ENCODE measurements around the gene RHOT2. TPM values are rescaled to one million over a fixed set of nuclear protein-coding genes. Genes with fewer than 3 reads are reported as not detected.

RHOT2 gene
- total and polyA plus RNA-seq, 10 of the 15 experiments (the other 5 are each of a cell fraction or from before 2014, with no cell fraction given), result 3.7 to 174 (median 69.8) TPM

GRCh38 chr16:632486-633335 is 35.2 kb upstream of the RHOT2 start:
- Histone ChIP-seq H3K4me3 (no peak overlapping the region), H3K27ac (ENCODE audit: control insufficient read depth, insufficient read depth) (no peak overlapping the region), H3K27me3 (replicated peaks in 1 of 2; ENCODE audit: control insufficient read depth in 2 of 2, insufficient read depth in 2 of 2, low read length in 1 of 2) (no peaks in the 10 kb centered on the region), H3K9ac (ENCODE audit: control insufficient read depth, insufficient read depth, low read length) (no peak overlapping the region), H4K20me1 (ENCODE audit: control insufficient read depth, insufficient read depth) (no peaks in the 10 kb centered on the region), H2AFZ (ENCODE audit: control insufficient read depth, low read depth, low read length) (no peak overlapping the region), H3K4me2 (ENCODE audit: control insufficient read depth, insufficient read depth) (no peak overlapping the region), H3K79me2 (ENCODE audit: control insufficient read depth, insufficient read depth, low read length) (peaks cover 14% of the 10 kb centered on the region), H3K36me3 (ENCODE audit: control insufficient read depth in 2 of 2, insufficient read depth in 2 of 2, low read length in 1 of 2) (peaks cover 0 to 4% of the 10 kb centered on the region in 2 experiments; a peak in 3 of 4 replicates), H3K4me1 (ENCODE audit: control insufficient read depth, insufficient read depth, low read length) (peaks cover 4% of the 10 kb centered on the region), H3K9me3 (replicated peaks; ENCODE audit: control insufficient read depth, insufficient read depth, low read length) (no peaks in the 10 kb centered on the region)
- FAIRE-seq, result no peak
- ATAC-seq, result no peak
- RAD21 ChIA-PET (ENCODE audit: unreplicated experiment), result no interaction called here
- 99% methylated on average over 42 of the region's 67 CpGs for WGBS (ENCODE audit: insufficient coverage, insufficient replicate concordance, low lambda C conversion rate, missing lambda C conversion rate)
- intact Hi-C loops (cut with micrococcal nuclease; ENCODE audit: unreplicated experiment), result no loop called here
- in situ Hi-C loops (cut with MboI), result no loop called here
- TF ChIP-seq E4F1 (IDR thresholded peaks at IDR 0.05; ENCODE audit: borderline replicate concordance, partially characterized antibody) (no peak), POLR2A (IDR thresholded peaks at IDR 0.05; ENCODE audit: low read depth, low read length) (peak; percentile 37), CHD4 (IDR thresholded peaks at IDR 0.05) (no peak), CEBPZ (IDR thresholded peaks at IDR 0.05; ENCODE audit: low read depth, low read length) (no peak), TAF1 (IDR thresholded peaks at IDR 0.05; ENCODE audit: borderline replicate concordance, low read depth, low read length) (no peak), HSF1 (IDR thresholded peaks at IDR 0.05; ENCODE audit: low read depth, low read length) (no peak), RAD21 (IDR thresholded peaks at IDR 0.05; ENCODE audit: insufficient read depth, low read depth, low read length) (no peak)
- POLR2A ChIA-PET, result no interaction called here
- no TSS peak for BruUV-seq (replicated peaks)
- no peak for DNase-seq (ENCODE audit: low read depth, low spot score)
- SMC1A ChIA-PET (ENCODE audit: uncharacterized antibody, unreplicated experiment), result no interaction called here
- CTCF ChIA-PET, result no interaction called here

Measured in GM12878 (cell line).